H1 (cell line): ENCODE measurements around the gene CNST. TPM values are rescaled to one million over a fixed set of nuclear protein-coding genes. Genes with fewer than 3 reads are reported as not detected.
A peak's percentile ranks its signal among the peaks of the same experiment; 100 is the strongest.

ENCODE experiments used
- CTCF ChIA-PET: fragments of 300-600 bp; sonication (Branson Sonifier 250); formaldehyde crosslinking; loops from one replicate; lab custom pipeline; 2021; ENCODE audit not compliant: partially characterized antibody; lab: Charles Lee
- POLR2A ChIA-PET: fragments of 300-600 bp; sonication (Branson Sonifier 250); formaldehyde crosslinking; loops from one replicate; lab custom pipeline; 2021; ENCODE audit warnings: inconsistent platforms; ENCODE audit not compliant: partially characterized antibody; lab: Charles Lee
- DNase-seq, 2 experiments: peaks; one replicate each; pipeline versions ENCODE4 v3.0.0 to v3.0.0-alpha.2; 2010 to 2022; ENCODE audit warnings: low spot score in 2 of 2, low read depth in 1 of 2, mixed read lengths in 1 of 2
- FAIRE-seq: peaks from 2 replicates; lab custom pipeline; 2011; peaks lifted over from hg19 to GRCh38; lab: Jason Lieb, UNC
- H2AFZ ChIP-seq: 2 replicates; pipeline ENCODE4 v1.8.1; 2012; ENCODE audit warnings: low read length, inconsistent platforms
- H2AK5ac ChIP-seq: 2 replicates; pipeline ENCODE4 v1.6.1; 2013; ENCODE audit warnings: low read depth, low read length
- H2BK120ac ChIP-seq: replicated peaks from 2 replicates; pipeline ENCODE3; 2013; ENCODE audit warnings: low read depth, low read length, inconsistent platforms
- H2BK12ac ChIP-seq: 2 replicates; pipeline ENCODE4 v1.6.1; 2013; ENCODE audit warnings: low read depth, low read length
- H2BK15ac ChIP-seq: 2 replicates; pipeline ENCODE4 v1.6.1; 2013; ENCODE audit warnings: low read length
- H2BK20ac ChIP-seq: 2 replicates; pipeline ENCODE4 v1.6.1; 2013; ENCODE audit warnings: low read length
- H2BK5ac ChIP-seq: 2 replicates; pipeline ENCODE4 v1.6.1; 2013; ENCODE audit warnings: low read depth, low read length
- H3K14ac ChIP-seq: 2 replicates; pipeline ENCODE4 v1.6.1; 2013; ENCODE audit warnings: inconsistent platforms; ENCODE audit not compliant: insufficient read length
- H3K18ac ChIP-seq: 2 replicates; pipeline ENCODE4 v1.6.1; 2013; ENCODE audit warnings: low read length; ENCODE audit errors: extremely low read depth
- H3K23ac ChIP-seq: 2 replicates; pipeline ENCODE4 v1.6.1; 2013; ENCODE audit warnings: inconsistent platforms; ENCODE audit not compliant: insufficient read length
- H3K23me2 ChIP-seq: 2 replicates; pipeline ENCODE4 v1.6.1; 2013; ENCODE audit warnings: low read depth, low read length
- H3K27ac ChIP-seq: 2 replicates; pipeline ENCODE4 v1.6.1; 2011; ENCODE audit warnings: low read depth, low read length, inconsistent platforms
- H3K27me3 ChIP-seq, 4 experiments: replicated peaks in 1 of 4; 1 replicate in 1 of 4; 2 replicates in 3 of 4; pipeline versions ENCODE4 v1.6.1 to v1.8.1; 2011 to 2013; ENCODE audit warnings: low read length in 3 of 4, mild to moderate bottlenecking in 3 of 4, inconsistent platforms in 2 of 4, mixed read lengths in 2 of 4, moderate library complexity in 1 of 4; ENCODE audit not compliant: control insufficient read depth in 3 of 4, insufficient read depth in 3 of 4; ENCODE audit errors: extremely low read depth in 1 of 4
- H3K36me3 ChIP-seq, 4 experiments: 2 replicates each; pipeline versions ENCODE4 v1.6.1 to v1.8.1; 2011 to 2013; ENCODE audit warnings: mild to moderate bottlenecking in 4 of 4, low read length in 3 of 4, moderate library complexity in 2 of 4, control low read depth in 1 of 4, inconsistent platforms in 1 of 4; ENCODE audit not compliant: insufficient read depth in 4 of 4, control insufficient read depth in 2 of 4
- H3K4ac ChIP-seq: replicated peaks from 2 replicates; pipeline ENCODE3; 2013; ENCODE audit warnings: low read length, low read depth, mixed read lengths, inconsistent platforms; ENCODE audit not compliant: insufficient read length
- H3K4me1 ChIP-seq, 4 experiments: replicated peaks in 1 of 4; 1 replicate in 1 of 4; 2 replicates in 3 of 4; pipeline versions ENCODE4 v1.6.1 to v1.8.1; 2011 to 2013; ENCODE audit warnings: low read length in 3 of 4, inconsistent platforms in 2 of 4, mixed read lengths in 1 of 4; ENCODE audit not compliant: insufficient read depth in 4 of 4, control insufficient read depth in 3 of 4
- H3K4me2 ChIP-seq, 2 experiments: 2 replicates each; pipeline versions ENCODE4 v1.6.1 to v1.8.1; 2011 to 2013; ENCODE audit warnings: low read depth in 2 of 2, low read length in 2 of 2, control low read depth in 1 of 2, inconsistent platforms in 1 of 2, mild to moderate bottlenecking in 1 of 2; ENCODE audit not compliant: insufficient read depth in 1 of 2
- H3K4me3 ChIP-seq, 4 experiments: fragments of 200-600, 300-600 bp in 1 of 4; sonication (generic), shearing (Covaris generic), sonication (Bioruptor Twin) in 1 of 4; 2 replicates each; pipeline versions ENCODE4 v1.5.1 to v1.8.1; 2011 to 2016; ENCODE audit warnings: low read length in 4 of 4, low read depth in 3 of 4, control low read depth in 2 of 4, inconsistent platforms in 2 of 4, mild to moderate bottlenecking in 2 of 4, mixed read lengths in 1 of 4, moderate library complexity in 1 of 4; ENCODE audit not compliant: insufficient read depth in 2 of 4; ENCODE audit errors: extremely low read depth in 1 of 4
- H3K56ac ChIP-seq: replicated peaks from 2 replicates; pipeline ENCODE3; 2013; ENCODE audit warnings: low read depth, mild to moderate bottlenecking, mixed read lengths, low read length, inconsistent platforms; ENCODE audit not compliant: insufficient read length
- H3K79me1 ChIP-seq: 2 replicates; pipeline ENCODE4 v1.6.1; 2013; ENCODE audit warnings: low read depth, low read length, control low read depth
- H3K79me2 ChIP-seq, 2 experiments: 2 replicates each; pipeline versions ENCODE4 v1.6.1 to v1.8.1; 2012 to 2013; ENCODE audit warnings: low read length in 2 of 2, mild to moderate bottlenecking in 2 of 2, inconsistent platforms in 1 of 2; ENCODE audit not compliant: insufficient read depth in 2 of 2, control insufficient read depth in 1 of 2
- H3K9ac ChIP-seq, 4 experiments: replicated peaks in 1 of 4; 1 replicate in 1 of 4; 2 replicates in 3 of 4; pipeline versions ENCODE4 v1.6.1 to v1.8.1; 2011 to 2013; ENCODE audit warnings: low read depth in 3 of 4, low read length in 3 of 4, control low read depth in 2 of 4, mild to moderate bottlenecking in 2 of 4, moderate library complexity in 2 of 4, inconsistent platforms in 1 of 4; ENCODE audit errors: extremely low read depth in 1 of 4
- H3K9me3 ChIP-seq, 2 experiments: 2 replicates each; pipeline versions ENCODE4 v1.6.1 to v1.8.1; 2012 to 2013; ENCODE audit warnings: mild to moderate bottlenecking in 2 of 2, moderate library complexity in 2 of 2, control low read depth in 1 of 2, inconsistent platforms in 1 of 2, low read depth in 1 of 2, low read length in 1 of 2, mixed read lengths in 1 of 2; ENCODE audit not compliant: insufficient read depth in 2 of 2
- H4K20me1 ChIP-seq, 2 experiments: replicated peaks in 1 of 2; 2 replicates each; pipeline versions ENCODE3 to v1.8.1; 2011 to 2013; ENCODE audit warnings: inconsistent platforms in 2 of 2, low read length in 2 of 2, mild to moderate bottlenecking in 1 of 2; ENCODE audit not compliant: insufficient read depth in 2 of 2, control insufficient read depth in 1 of 2
- H4K5ac ChIP-seq: 2 replicates; pipeline ENCODE4 v1.6.1; 2013; ENCODE audit warnings: low read length, low read depth, mixed read lengths, inconsistent platforms; ENCODE audit not compliant: insufficient read length
- H4K8ac ChIP-seq: 2 replicates; pipeline ENCODE4 v1.8.0; 2013; ENCODE audit warnings: mild to moderate bottlenecking, moderate library complexity, low read length, inconsistent platforms; ENCODE audit not compliant: insufficient read depth; ENCODE audit errors: extremely low read depth
- H4K91ac ChIP-seq: replicated peaks from 2 replicates; pipeline ENCODE3; 2013; ENCODE audit warnings: low read length, mixed read lengths, inconsistent platforms; ENCODE audit not compliant: insufficient read length
- CBX5 ChIP-seq: fragments of 300-800, 300-1000 bp; sonication (generic); IDR thresholded peaks from 2 replicates; pipeline ENCODE4 v1.7.1; 2016; ENCODE audit warnings: antibody characterized with exemption, low read length, low read depth
- CHD1 ChIP-seq: IDR thresholded peaks from 2 replicates; pipeline ENCODE4 v1.6.1; 2012; ENCODE audit warnings: low read depth, low read length, improper control_type of control experiment
- CREB1 ChIP-seq: IDR thresholded peaks from 2 replicates; pipeline ENCODE4 v1.6.1; 2012; ENCODE audit warnings: inconsistent platforms
- CTBP2 ChIP-seq: IDR thresholded peaks from 2 replicates; pipeline ENCODE4 v1.7.0; 2011; ENCODE audit warnings: borderline replicate concordance, mild to moderate bottlenecking, moderate library complexity, mixed read lengths, low read length; ENCODE audit not compliant: insufficient read depth, insufficient read length
- EP300 ChIP-seq, 2 experiments: IDR thresholded peaks; 1 replicate in 1 of 2; 2 replicates in 1 of 2; pipeline ENCODE4 v1.6.1; 2011 to 2012; ENCODE audit warnings: low read depth in 2 of 2, low read length in 2 of 2, mild to moderate bottlenecking in 2 of 2, borderline replicate concordance in 1 of 2, inconsistent platforms in 1 of 2, moderate library complexity in 1 of 2
- GABPA ChIP-seq: IDR thresholded peaks from 2 replicates; pipeline ENCODE4 v1.6.1; 2011; ENCODE audit warnings: mild to moderate bottlenecking, low read length, moderate library complexity, borderline replicate concordance; ENCODE audit not compliant: insufficient read depth
- KDM1A ChIP-seq: fragments of 200-600, 300-600 bp; sonication (generic); IDR thresholded peaks from 2 replicates; pipeline ENCODE4 v1.7.1; 2016; ENCODE audit warnings: mild to moderate bottlenecking, low read length, borderline replicate concordance
- POLR2A ChIP-seq, 2 experiments: IDR thresholded peaks; 1 replicate in 1 of 2; 2 replicates in 1 of 2; pipeline ENCODE4 v1.6.1; 2011; ENCODE audit warnings: low read depth in 2 of 2, low read length in 2 of 2, mild to moderate bottlenecking in 2 of 2; ENCODE audit errors: control extremely low read depth in 1 of 2
- TBP ChIP-seq: IDR thresholded peaks from 2 replicates; pipeline ENCODE4 v1.6.1; 2011; ENCODE audit warnings: low read depth, low read length, improper control_type of control experiment
- TCF12 ChIP-seq: IDR thresholded peaks from 2 replicates; pipeline ENCODE4 v1.6.1; 2011; ENCODE audit warnings: low read depth, mild to moderate bottlenecking, low read length
- WGBS, 2 experiments: shearing (Covaris generic) in 1 of 2; methylation state at CpG; one replicate each; pipeline versions ENCODE4 v1.1.6 to v1.1.7; 2013 to 2015; ENCODE audit warnings: low lambda C conversion rate in 2 of 2, mixed read lengths in 2 of 2, inconsistent platforms in 1 of 2, low coverage in 1 of 2, missing lambda C conversion rate in 1 of 2; ENCODE audit not compliant: insufficient replicate concordance in 2 of 2, insufficient coverage in 1 of 2, insufficient read length in 1 of 2; ENCODE audit errors: extremely low coverage in 1 of 2, missing lambda C conversion rate in 1 of 2; 5-methylcytosine and 5-hydroxymethylcytosine counted together
- polyA plus RNA-seq, 7 experiments: library from polyadenylated mRNA; depleted of rRNA in 3 of 7; stranded (reverse) in 5 of 7; unstranded in 2 of 7; fragments of >200 nt in 5 of 7; fragments of 200-250 nt in 2 of 7; gene quantifications; 1 replicate in 5 of 7; 2 replicates in 1 of 7; 4 replicates in 1 of 7; pipeline versions ENCODE4 v1.2.1 to v1.2.3, GENCODE V29; 2011 to 2013; ENCODE audit warnings: missing spikeins in 2 of 7, mixed read lengths in 2 of 7
- total RNA-seq: library from RNA; stranded (reverse); fragmentation: NEBNext Ultra II Directional; extraction: Animal tissue kit (Norgen Biotek cat#: 25700); gene quantifications from 2 replicates; pipeline ENCODE4 v1.2.1, GENCODE V29; 2021

Gene CNST
- total and polyA plus RNA-seq, 2 of the 8 experiments (the other 6 are each of a cell fraction or from before 2014, with no cell fraction given): 5.3 to 21.3 TPM

DNA sequence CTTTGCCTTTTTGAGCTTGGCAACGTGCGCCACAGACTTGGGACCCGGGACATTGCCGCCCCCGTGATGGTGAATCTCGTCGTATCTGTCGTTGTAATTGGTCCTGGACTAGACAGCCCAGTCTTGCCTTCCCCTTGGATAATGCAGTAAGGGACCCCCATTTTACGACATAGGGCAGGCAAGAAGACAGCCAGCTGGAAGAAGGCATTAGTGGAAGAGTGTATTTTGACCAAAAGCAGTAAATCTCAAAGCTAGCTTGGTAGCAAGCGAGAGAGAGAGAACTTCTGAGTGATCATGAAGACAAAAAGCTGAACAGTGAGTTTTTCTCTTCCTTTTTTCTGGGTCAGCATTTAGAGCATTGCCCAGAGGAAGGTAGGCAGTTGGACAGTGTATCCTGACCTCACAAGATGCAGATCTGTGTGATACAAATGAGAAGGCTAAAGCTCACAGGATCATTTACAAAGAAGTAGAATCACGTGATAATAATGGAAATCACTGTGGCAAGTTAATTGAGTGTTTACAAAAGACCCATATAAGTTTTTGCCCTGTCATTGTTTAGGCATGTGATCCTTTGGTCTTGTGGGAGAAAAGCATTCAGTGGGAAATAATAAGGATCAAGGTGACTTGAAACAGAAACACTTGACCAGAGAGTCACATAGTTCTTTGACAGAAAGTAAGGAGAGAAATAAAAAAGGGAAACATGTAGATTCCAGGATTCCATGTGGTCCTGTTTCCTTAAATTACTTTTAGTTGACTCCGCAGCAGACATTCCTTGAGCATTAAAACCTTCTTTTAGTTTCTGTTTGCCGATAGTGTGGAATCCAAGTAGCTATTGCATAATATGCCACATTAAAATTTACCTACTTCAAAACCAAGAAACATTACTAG, 66.3 kb downstream of the CNST start:
- Histone ChIP-seq H4K5ac (no peak overlapping the region), H2BK15ac (no peak overlapping the region), H4K20me1 (no peaks in the 10 kb centered on the region), H3K27me3 (no peaks in the 10 kb centered on the region), H3K4ac (no peak overlapping the region), H3K79me1 (no peaks in the 10 kb centered on the region), H3K4me2 (no peak overlapping the region), H2AK5ac (no peak overlapping the region), H3K4me1 (no peaks in the 10 kb centered on the region), H3K9me3 (no peaks in the 10 kb centered on the region), H4K8ac (no peak overlapping the region), H3K18ac (no peak overlapping the region), H2BK5ac (no peak overlapping the region), H3K79me2 (no peaks in the 10 kb centered on the region), H3K4me3 (no peak overlapping the region), H3K9ac (no peak overlapping the region), H3K23me2 (no peaks in the 10 kb centered on the region), H4K91ac (no peak overlapping the region), H3K14ac (no peak overlapping the region), H2AFZ (no peak overlapping the region), H3K36me3 (0 out of 8 replicates have a peak, but pooled peaks cover 0 to 5% (median 0%) of the 10 kb centered on the region in 4 experiments), H2BK20ac (no peak overlapping the region)
- POLR2A ChIA-PET: interaction anchor here (1.0 kb wide), 1 partner anchor 9 kb away, joined by 4 read pairs; no protein-coding TSS in a partner anchor
- FAIRE-seq (no peak), DNase-seq (no peak)
- WGBS, 2 experiments: 93% methylated on average over 13 of the region's 13 CpGs; no CpG with 5 or more reads in 1 of the 2 experiments
- CTCF ChIA-PET: interaction anchor here (0.6 to 1.2 kb wide), 3 partner anchors 15 to 74 kb away, joined by 3 read pairs; no protein-coding TSS in a partner anchor
- no peak for TF ChIP-seq EP300 (IDR thresholded peaks at IDR 0.05; ENCODE audit: borderline replicate concordance in 1 of 2, low read depth in 2 of 2, low read length in 2 of 2)
- no peak for TF ChIP-seq TCF12
- TF ChIP-seq CTBP2: no peak
- no peak for TF ChIP-seq POLR2A (IDR thresholded peaks at IDR 0.05; ENCODE audit: control extremely low read depth in 1 of 2, low read depth in 2 of 2, low read length in 2 of 2)
- TF ChIP-seq KDM1A: no peak
- no peak for TF ChIP-seq CHD1
- no peak for TF ChIP-seq TBP
- no peak for TF ChIP-seq CBX5
- no peak for TF ChIP-seq CREB1
- no peak for TF ChIP-seq GABPA
- TF ChIP-seq, all 59 proteins: peak for 0
- Histone ChIP-seq H3K56ac (no peak overlapping the region), H3K23ac (no peak overlapping the region), H2BK12ac (peak overlapping the region; percentile 27; the same call in 1 of the 2 replicates), H3K27ac (no peak overlapping the region), H2BK120ac (no peak overlapping the region)
